Measurements from ENCODE around the gene SOS2. TPM values are rescaled to one million over a fixed set of nuclear protein-coding genes. Genes with fewer than 3 reads are reported as not detected.

Gene SOS2
- total RNA-seq, 1 experiment from 2014 or later: 9.4 TPM

- Histone ChIP-seq H3K14ac (ENCODE audit: insufficient read depth, low read length) (no peak overlapping the region), H3K23me2 (ENCODE audit: insufficient read length, low read depth, low read length, poor library complexity, severe bottlenecking) (no peaks in the 10 kb centered on the region), H4K91ac (ENCODE audit: insufficient read length, low read depth, low read length) (no peak overlapping the region), H2BK5ac (ENCODE audit: insufficient read length, low read length) (no peak overlapping the region), H3K27me3 (ENCODE audit: insufficient read depth, low read length) (no peaks in the 10 kb centered on the region), H3T11ph (ENCODE audit: low read length) (no peak overlapping the region), H3K27ac (ENCODE audit: insufficient read length, low read depth, low read length) (no peak overlapping the region), H2BK15ac (ENCODE audit: low read depth, low read length) (no peak overlapping the region), H3K9ac (ENCODE audit: extremely low read depth, insufficient read length, low read length) (no peak overlapping the region), H4K5ac (ENCODE audit: insufficient read length, low read depth, low read length) (no peak overlapping the region), H2BK20ac (ENCODE audit: low read depth, low read length, poor library complexity, severe bottlenecking) (no peak overlapping the region), H3K9me3 (ENCODE audit: control insufficient read depth, low read depth, low read length) (no peaks in the 10 kb centered on the region), H3K56ac (ENCODE audit: insufficient read length, low read depth, low read length) (no peak overlapping the region), H3K4me1 (ENCODE audit: insufficient read depth, low read length) (no peaks in the 10 kb centered on the region), H2BK120ac (ENCODE audit: low read depth, low read length, poor library complexity, severe bottlenecking) (no peak overlapping the region), H3K23ac (ENCODE audit: insufficient read length, low read depth, low read length) (no peak overlapping the region), H3K4ac (ENCODE audit: low read depth, low read length) (no peak overlapping the region), H3K4me2 (ENCODE audit: insufficient read depth, insufficient read length, low read length) (no peak overlapping the region), H3K18ac (ENCODE audit: insufficient read length, low read depth, low read length) (no peak overlapping the region), H3K79me2 (ENCODE audit: insufficient read depth, low read length) (no peaks in the 10 kb centered on the region), H4K8ac (replicated peaks; ENCODE audit: insufficient read length, low read depth, low read length) (no peak overlapping the region), H4K20me1 (ENCODE audit: control insufficient read depth, insufficient read depth, insufficient read length) (no peaks in the 10 kb centered on the region), H2AK5ac (ENCODE audit: insufficient read length, low read length) (no peak overlapping the region), H2BK12ac (ENCODE audit: insufficient read length, low read depth, low read length) (no peak overlapping the region), H2AFZ (ENCODE audit: low read length) (no peak overlapping the region), H3K79me1 (ENCODE audit: insufficient read depth, low read depth, low read length, poor library complexity, severe bottlenecking) (no peaks in the 10 kb centered on the region)
- Mint-ChIP-seq H3K27me3 (ENCODE audit: low read depth) (no peaks in the 10 kb centered on the region), H3K36me3 (ENCODE audit: insufficient read depth in 1 of 3, low read depth in 3 of 3) (peaks cover 0 to 37% (median 4%) of the 10 kb centered on the region in 3 experiments; a peak in 5 of 7 replicates), H3K4me3 (no peak overlapping the region), H3K9me3 (no peaks in the 10 kb centered on the region), H3K27ac (no peak overlapping the region; a peak in 1 of 7 replicates), H3K4me1 (no peaks in the 10 kb centered on the region)
- WGBS (ENCODE audit: extremely low coverage, insufficient read length, low lambda C conversion rate): no CpG with 5 or more reads among the region's 2 CpGs
- DNase-seq: no peak
- TF ChIP-seq, protein P1, sequence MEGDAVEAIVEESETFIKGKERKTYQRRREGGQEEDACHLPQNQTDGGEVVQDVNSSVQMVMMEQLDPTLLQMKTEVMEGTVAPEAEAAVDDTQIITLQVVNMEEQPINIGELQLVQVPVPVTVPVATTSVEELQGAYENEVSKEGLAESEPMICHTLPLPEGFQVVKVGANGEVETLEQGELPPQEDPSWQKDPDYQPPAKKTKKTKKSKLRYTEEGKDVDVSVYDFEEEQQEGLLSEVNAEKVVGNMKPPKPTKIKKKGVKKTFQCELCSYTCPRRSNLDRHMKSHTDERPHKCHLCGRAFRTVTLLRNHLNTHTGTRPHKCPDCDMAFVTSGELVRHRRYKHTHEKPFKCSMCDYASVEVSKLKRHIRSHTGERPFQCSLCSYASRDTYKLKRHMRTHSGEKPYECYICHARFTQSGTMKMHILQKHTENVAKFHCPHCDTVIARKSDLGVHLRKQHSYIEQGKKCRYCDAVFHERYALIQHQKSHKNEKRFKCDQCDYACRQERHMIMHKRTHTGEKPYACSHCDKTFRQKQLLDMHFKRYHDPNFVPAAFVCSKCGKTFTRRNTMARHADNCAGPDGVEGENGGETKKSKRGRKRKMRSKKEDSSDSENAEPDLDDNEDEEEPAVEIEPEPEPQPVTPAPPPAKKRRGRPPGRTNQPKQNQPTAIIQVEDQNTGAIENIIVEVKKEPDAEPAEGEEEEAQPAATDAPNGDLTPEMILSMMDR (conservative IDR thresholded peaks at IDR 0.05): no peak
These were observed 31.5 kb upstream of the SOS2 start for GRCh38 chr14:50262865-50263264.

Measured in H9 (cell line).